Mucosa of descending colon (tissue), 3 donors: ENCODE results near the gene TMEM232. TPM values are rescaled to one million over a fixed set of nuclear protein-coding genes. Genes with fewer than 3 reads are reported as not detected.
A peak's percentile ranks its signal among the peaks of the same experiment; 100 is the strongest.

Experiments
- ATAC-seq: fragments of 200-7000 bp; cut with Tn5 transposase; one replicate; pipeline ENCODE4 v1.9.1; 2020; ENCODE audit warnings: mild to moderate bottlenecking, moderate library complexity
- DNase-seq, 3 donors: peaks; one replicate each; pipeline ENCODE4 v3.0.0-alpha.2; 2020
- H3K36me3 ChIP-seq: fragments of 200-600 bp; one replicate; pipeline ENCODE4 v1.8.0; 2021; ENCODE audit warnings: low read depth, mild to moderate bottlenecking
- H3K4me1 ChIP-seq: fragments of 200-600 bp; one replicate; pipeline ENCODE4 v1.8.0; 2021; ENCODE audit warnings: low read depth, mild to moderate bottlenecking
- H3K4me3 ChIP-seq: fragments of 200-600 bp; one replicate; pipeline ENCODE4 v1.8.0; 2021; ENCODE audit warnings: mild to moderate bottlenecking
- H3K9me3 ChIP-seq: fragments of 200-600 bp; one replicate; pipeline ENCODE4 v1.8.0; 2021; ENCODE audit warnings: mild to moderate bottlenecking
- intact Hi-C, 2 donors: fragments of 100-400 bp; cut with DNase I in 1 of 2; cut with micrococcal nuclease in 1 of 2; formaldehyde crosslinking; loops; one replicate each; pipeline versions ENCODE4 v1.11.0 to v1.11.1; 2022; cut with DNase I, micrococcal nuclease
- total RNA-seq, 3 donors: library from RNA; stranded (reverse); fragmentation: NEBNext Ultra II Directional in 2 of 3; extraction: Animal tissue kit (Norgen Biotek cat#: 25700) in 2 of 3; gene quantifications; one replicate each; pipeline versions ENCODE4 v1.2.1 to v1.2.4, GENCODE V29; 2021 to 2023
- TF ChIP-seq, protein P1 (sequence below): fragments of 200-600 bp; IDR thresholded peaks from one replicate; pipeline ENCODE4 v1.8.0; 2022; ENCODE audit warnings: antibody characterized with exemption, mild to moderate bottlenecking
- donor health status: DM: no; HTN: no; CAD: no; lungs with moderate emphysema.
- donor health status: DM: no; HTN: no; CAD: no.
- donor health status: DM: no; HTN: yes; CAD: no.

TMEM232 gene
- total RNA-seq, 3 donors from 2014 or later: 1.0 to 3.9 (median 3.0) TPM

DNA sequence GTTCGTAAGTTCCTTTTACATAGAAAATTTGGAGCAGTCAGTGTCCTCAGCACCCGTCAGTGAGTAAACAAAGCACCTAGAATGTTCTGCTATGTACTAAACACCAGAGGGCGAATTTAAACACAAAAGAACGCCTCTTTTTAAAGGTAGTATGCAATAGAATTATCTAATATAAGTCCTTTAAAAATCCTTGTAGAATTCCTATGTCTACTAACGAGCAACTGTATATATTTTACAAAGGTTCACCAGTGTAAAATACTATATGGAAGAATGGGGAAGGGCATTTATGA lies 499 bp upstream of the TMEM232 start:
- ATAC-seq: peak; percentile 79
- Histone ChIP-seq H3K9me3 (no peaks in the 10 kb centered on the region), H3K4me1 (no peaks in the 10 kb centered on the region), H3K4me3 (no peak overlapping the region), H3K36me3 (no peaks in the 10 kb centered on the region)
- TF ChIP-seq, protein P1, sequence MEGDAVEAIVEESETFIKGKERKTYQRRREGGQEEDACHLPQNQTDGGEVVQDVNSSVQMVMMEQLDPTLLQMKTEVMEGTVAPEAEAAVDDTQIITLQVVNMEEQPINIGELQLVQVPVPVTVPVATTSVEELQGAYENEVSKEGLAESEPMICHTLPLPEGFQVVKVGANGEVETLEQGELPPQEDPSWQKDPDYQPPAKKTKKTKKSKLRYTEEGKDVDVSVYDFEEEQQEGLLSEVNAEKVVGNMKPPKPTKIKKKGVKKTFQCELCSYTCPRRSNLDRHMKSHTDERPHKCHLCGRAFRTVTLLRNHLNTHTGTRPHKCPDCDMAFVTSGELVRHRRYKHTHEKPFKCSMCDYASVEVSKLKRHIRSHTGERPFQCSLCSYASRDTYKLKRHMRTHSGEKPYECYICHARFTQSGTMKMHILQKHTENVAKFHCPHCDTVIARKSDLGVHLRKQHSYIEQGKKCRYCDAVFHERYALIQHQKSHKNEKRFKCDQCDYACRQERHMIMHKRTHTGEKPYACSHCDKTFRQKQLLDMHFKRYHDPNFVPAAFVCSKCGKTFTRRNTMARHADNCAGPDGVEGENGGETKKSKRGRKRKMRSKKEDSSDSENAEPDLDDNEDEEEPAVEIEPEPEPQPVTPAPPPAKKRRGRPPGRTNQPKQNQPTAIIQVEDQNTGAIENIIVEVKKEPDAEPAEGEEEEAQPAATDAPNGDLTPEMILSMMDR: no peak
- intact Hi-C loops: no loop called here
- DNase-seq: no peak

DNA sequence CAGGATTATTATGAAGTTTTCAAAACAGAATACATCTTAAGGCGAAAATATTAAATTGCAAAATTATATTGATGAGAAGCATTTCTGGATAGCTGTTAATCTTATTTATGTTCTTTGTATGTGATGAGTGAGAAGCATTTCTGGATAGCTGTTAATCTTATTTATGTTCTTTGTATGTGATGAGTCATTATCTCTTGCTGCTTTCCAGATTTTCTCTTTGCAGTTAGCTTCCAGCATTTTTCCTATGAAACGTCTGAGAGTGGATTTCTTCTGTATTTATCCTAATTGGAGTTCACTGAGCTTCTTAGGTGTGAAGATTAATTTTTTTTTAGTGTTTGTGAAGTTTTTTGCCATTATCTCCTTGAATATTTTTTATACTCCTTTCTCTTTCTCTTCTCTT lies 8.2 kb downstream of the TMEM232 start:
- H3K4me1 ChIP-seq: no peaks in the 10 kb centered on the region
- no peaks in the 10 kb centered on the region for H3K9me3 ChIP-seq
- intact Hi-C loops: no loop called here
- no peak overlapping the region for H3K4me3 ChIP-seq
- TF ChIP-seq, protein P1: no peak
- no peak for DNase-seq
- no peak for ATAC-seq
- no peaks in the 10 kb centered on the region for H3K36me3 ChIP-seq

DNA sequence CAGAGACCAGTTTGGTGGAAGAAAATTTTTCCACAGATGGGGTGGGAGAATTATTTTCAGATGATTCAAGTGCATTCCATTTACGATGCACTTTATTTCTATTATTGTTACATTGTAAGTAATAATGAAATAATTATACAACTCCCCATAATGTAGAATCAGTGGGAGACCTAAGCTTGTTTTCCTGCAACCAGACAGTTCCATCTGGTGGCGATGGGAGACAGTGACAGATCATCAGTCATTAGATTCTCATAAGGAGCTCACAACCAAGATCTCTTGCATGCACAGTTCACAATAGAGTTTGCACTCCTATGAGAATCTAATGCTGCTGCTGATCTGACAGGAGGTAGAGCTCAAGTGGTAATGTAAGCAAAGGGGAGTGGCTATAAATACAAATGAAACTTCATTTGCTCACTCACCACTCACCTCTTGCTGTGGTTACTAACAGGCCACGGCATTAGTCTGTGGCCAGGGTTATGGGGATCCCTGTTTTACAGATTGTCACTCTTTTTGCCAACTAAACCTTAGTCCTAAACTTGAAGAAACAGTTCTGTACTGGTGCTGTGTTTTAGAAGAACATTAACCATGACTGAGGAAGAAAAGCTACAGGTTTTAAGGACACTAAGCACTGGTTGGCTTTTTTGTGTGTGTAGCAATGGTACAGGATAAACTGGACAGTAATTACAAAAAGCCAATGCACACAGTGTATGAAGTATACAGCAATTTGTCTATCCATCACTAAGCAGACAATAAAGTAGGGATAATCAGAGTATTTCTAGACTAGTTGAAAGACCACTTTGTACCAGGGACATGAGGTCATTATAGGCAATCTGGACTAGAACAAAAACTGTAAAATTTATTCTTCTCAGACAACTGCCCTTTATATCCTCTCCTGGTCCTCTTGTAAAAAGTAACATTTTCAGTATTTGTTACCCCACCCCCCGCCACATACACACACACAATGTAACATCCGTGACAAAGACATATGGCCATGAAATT lies 9.9 kb downstream of the TMEM232 start:
- no peak for ATAC-seq
- H3K4me1 ChIP-seq: no peaks in the 10 kb centered on the region
- TF ChIP-seq, protein P1: no peak

DNA sequence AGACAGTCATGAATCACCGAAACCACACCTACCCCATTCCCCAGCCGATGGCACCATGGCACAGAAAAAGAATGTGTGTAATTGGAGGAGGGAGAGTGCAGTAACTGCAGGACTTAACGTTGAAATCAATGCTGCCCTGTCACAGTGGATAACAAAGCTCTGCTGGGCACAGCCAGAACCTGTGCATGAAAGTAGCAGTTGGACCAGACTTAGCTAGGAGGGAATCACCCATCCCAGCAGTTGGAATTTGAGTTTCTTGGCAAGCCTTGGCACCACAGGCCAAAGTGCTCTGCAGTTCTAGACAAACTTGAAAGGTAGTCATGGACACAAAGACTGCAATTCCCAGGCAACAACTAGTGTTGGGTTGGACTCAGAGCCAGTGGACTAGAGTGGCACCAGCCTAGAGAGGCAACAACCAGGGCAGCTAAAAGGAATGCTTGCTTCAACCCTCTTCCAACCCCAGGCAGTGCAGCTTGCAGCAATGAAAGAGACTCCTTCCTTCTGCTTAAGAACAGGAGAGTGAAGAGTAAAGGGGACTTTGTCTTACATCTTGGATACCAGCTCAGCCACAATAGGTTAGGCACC lies 19.1 kb downstream of the TMEM232 start:
- no peak for DNase-seq
- Histone ChIP-seq H3K4me3 (no peak overlapping the region), H3K36me3 (no peaks in the 10 kb centered on the region), H3K9me3 (no peaks in the 10 kb centered on the region), H3K4me1 (no peaks in the 10 kb centered on the region)
- ATAC-seq: no peak
- intact Hi-C loops: no loop called here
- TF ChIP-seq, protein P1: no peak

More for the DNA sequence above, 9.9 kb downstream of the TMEM232 start:
- Histone ChIP-seq H3K4me3 (no peak overlapping the region), H3K9me3 (no peaks in the 10 kb centered on the region), H3K36me3 (no peaks in the 10 kb centered on the region)
- intact Hi-C loops: no loop called here
- no peak for DNase-seq

DNA sequence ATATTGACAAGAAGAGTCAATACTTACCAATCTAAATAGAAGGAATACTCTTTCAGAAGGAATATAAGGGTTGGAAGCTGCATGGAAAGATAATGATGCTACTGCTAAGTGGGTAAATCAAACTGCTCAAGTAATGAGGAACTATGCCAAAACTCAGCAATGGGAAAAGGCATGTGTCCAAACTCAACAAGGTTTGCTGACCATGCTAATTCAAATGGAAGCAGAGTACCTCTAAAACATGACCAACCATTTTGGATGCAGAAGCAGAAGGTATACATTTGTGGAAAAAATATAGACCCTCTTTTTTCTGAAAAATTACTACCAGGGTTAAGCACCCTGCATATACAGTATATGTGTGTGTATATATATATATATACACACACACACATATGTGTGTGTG lies 21.1 kb downstream of the TMEM232 start:
- H3K9me3 ChIP-seq: no peaks in the 10 kb centered on the region
- H3K4me1 ChIP-seq: no peaks in the 10 kb centered on the region
- ATAC-seq (no peak), DNase-seq (no peak)
- intact Hi-C loops: no loop called here
- no peaks in the 10 kb centered on the region for H3K36me3 ChIP-seq
- TF ChIP-seq, protein P1: no peak
- H3K4me3 ChIP-seq: no peak overlapping the region
